ENCODE measurements around the gene DOCK4. TPM values are rescaled to one million over a fixed set of nuclear protein-coding genes. Genes with fewer than 3 reads are reported as not detected.

The DOCK4 gene
- total and polyA plus RNA-seq, 10 of the 15 experiments (the other 5 are each of a cell fraction or from before 2014, with no cell fraction given): 0.03 to 0.73 (median 0.38) TPM

DNA sequence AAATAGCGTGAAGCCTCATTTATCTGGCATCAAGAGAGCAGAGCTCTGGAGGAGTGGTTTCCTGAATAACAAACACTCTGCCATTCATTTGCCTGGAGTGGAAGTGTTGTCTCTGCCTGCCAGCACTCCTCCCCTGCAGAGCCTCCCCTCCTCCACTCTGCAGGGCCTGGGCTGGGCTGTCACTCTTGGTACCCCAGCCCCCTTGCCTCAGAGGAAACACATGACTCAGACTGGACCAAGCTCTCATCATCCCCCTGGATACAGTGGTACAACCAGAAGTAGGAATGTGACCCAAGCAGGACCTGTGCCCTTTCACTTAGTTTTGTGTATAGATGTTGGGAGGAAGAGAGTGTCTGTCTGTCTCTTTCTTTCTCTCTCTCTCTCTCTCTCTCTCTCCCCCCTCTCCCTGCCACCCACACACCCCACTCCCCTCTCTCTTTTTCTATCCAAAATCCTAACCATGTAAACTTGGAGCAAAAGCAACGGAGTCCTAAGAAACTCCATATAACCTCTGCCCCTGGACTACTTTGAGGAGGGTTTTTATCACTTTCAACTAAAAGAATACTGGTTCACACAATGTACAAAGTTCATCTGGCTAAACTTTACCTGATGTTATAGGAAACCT, 43.9 kb downstream of the DOCK4 start (continued):
- TF ChIP-seq KLF5 (IDR thresholded peaks at IDR 0.05; ENCODE audit: partially characterized antibody) (no peak), GABPA (IDR thresholded peaks at IDR 0.05; ENCODE audit: low read depth) (no peak), RB1 (IDR thresholded peaks at IDR 0.05; ENCODE audit: borderline replicate concordance) (no peak), MYB (IDR thresholded peaks at IDR 0.05; ENCODE audit: borderline replicate concordance, low read depth, low read length) (no peak), SIX5 (IDR thresholded peaks at IDR 0.05; ENCODE audit: low read depth, low read length, severe bottlenecking) (no peak)
- TF ChIP-seq, protein P1, sequence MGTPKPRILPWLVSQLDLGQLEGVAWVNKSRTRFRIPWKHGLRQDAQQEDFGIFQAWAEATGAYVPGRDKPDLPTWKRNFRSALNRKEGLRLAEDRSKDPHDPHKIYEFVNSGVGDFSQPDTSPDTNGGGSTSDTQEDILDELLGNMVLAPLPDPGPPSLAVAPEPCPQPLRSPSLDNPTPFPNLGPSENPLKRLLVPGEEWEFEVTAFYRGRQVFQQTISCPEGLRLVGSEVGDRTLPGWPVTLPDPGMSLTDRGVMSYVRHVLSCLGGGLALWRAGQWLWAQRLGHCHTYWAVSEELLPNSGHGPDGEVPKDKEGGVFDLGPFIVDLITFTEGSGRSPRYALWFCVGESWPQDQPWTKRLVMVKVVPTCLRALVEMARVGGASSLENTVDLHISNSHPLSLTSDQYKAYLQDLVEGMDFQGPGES (IDR thresholded peaks at IDR 0.05): no peak
- TF ChIP-seq, protein P2, sequence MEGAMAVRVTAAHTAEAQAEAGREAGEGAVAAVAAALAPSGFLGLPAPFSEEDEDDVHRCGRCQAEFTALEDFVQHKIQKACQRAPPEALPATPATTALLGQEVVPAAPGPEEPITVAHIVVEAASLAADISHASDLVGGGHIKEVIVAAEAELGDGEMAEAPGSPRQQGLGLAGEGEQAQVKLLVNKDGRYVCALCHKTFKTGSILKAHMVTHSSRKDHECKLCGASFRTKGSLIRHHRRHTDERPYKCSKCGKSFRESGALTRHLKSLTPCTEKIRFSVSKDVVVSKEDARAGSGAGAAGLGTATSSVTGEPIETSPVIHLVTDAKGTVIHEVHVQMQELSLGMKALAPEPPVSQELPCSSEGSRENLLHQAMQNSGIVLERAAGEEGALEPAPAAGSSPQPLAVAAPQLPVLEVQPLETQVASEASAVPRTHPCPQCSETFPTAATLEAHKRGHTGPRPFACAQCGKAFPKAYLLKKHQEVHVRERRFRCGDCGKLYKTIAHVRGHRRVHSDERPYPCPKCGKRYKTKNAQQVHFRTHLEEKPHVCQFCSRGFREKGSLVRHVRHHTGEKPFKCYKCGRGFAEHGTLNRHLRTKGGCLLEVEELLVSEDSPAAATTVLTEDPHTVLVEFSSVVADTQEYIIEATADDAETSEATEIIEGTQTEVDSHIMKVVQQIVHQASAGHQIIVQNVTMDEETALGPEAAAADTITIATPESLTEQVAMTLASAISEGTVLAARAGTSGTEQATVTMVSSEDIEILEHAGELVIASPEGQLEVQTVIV (IDR thresholded peaks at IDR 0.05; ENCODE audit: borderline replicate concordance, partially characterized antibody): no peak
